AG08395 (cell line): ENCODE data around the gene GATA3.

Source experiments
- DNase-seq: peaks from one replicate; pipeline ENCODE4 v3.0.0; 2012; ENCODE audit warnings: mixed read lengths, low spot score

Gene GATA3

DNA sequence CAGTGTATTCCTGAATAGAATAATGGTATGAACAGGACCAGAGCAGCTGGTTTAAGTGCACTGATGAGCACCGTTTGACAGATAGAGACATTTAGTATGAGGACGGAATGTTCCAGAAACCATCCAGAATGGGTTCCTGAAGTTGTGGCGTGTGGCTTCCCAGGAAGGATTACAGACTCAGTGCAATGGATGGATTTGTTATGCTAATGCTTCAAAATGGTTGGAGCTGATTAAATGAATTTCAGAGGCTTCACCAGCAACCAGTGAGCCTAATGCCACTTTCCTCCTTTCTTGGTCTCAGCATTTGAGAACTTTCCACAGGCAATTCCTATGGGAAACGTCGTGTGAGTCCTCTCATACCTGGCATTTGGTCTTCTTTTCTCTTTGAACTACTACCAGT is 9.9 kb downstream of the GATA3 start:
- no peak for DNase-seq

DNA sequence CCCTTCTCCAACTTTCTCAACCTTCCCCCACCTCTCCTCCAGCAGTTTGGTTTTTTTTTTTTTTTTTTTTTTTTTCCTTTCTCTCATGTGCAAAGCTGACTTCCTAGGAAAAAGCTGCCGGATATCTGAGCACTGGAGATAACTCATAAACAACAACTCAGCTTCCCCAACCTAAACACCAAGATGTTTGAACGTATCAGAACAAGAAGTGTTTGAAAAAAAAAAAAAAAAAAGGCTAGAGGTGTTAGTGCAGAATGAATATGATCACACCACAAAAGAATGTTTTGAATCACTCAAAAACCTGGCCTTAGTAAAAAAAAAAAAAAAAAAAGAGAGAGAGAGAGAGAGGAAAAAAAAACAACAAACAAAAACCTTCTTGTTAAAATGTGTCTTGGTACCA is 11.2 kb downstream of the GATA3 start:
- peak; percentile 35 for DNase-seq

DNA sequence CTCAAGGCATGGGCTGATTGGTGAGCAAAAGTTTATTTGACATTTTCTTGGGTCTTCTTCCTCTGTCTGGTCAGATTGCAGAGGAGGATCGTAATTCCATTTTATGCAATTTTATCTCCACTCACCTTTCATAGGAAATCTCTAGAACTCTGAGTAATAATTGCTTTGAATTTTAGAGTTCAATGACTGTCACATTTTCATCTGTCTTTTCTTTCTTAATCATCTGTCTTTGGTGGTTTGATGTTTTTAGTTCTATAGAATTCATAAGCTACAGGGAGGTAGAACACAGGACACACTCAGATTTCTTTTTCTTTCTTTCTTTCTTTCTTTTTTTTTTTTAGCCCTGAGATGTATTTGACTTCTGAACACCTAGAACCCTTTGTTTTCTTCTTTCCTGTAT is 11.6 kb downstream of the GATA3 start:
- no peak for DNase-seq

DNA sequence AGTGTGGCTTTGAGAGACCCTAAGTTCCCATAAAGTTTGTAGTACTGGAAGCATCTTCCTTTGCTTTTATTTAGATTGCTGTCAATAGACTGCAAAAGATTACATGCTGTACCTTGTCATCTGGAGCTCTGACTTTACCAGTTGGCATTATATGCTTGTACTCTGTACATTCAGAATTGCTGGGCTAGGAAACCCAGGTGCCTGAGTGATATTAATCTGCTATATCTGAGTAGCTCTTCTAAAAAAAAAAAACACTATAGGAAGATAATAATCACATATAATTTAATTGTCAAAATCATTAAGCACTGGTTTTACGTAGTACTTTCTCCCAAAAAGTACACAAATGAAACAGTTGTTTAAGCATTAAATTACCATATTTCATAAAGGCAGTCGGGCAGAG is 12.3 kb downstream of the GATA3 start:
- DNase-seq = no peak

DNA sequence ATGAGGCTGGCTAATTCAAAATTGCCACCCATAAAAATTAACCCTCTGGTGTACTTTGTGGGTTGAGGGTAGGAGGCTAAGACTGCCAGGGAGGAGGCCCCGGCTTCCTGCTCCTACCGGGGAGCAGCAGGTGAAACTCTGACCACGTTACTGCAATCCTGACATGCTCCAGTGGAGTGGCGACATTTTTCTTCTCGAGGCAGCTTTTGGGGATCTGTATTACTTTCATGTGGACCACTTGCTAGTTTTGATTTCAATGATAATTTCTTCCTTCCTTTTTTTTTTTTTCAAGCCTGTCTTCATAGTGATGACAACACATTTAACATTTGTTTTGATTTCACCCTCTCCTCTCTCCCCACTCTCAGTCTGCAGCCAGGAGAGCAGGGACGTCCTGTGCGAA is 14.6 kb downstream of the GATA3 start:
- no peak for DNase-seq

DNA sequence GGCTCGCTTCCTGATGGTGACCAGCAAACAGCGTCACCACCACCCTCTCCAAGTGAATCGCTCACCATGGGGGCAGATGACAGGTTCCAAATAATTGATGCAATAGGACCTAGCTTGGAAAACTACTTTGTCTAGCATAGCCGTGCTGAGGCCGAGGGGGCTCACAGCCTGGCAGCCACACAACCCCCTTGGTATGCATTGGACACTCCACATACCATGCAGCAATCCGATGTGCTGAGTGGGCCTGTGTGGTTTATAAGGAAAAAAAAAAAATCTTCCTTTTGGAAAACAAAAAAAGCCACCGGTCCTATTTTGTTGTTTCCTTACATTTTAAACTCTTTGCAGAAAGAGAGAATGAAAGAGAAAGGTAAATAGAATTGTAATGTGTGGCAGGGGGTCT is 15.1 kb downstream of the GATA3 start:
- peak; percentile 64 for DNase-seq

DNA sequence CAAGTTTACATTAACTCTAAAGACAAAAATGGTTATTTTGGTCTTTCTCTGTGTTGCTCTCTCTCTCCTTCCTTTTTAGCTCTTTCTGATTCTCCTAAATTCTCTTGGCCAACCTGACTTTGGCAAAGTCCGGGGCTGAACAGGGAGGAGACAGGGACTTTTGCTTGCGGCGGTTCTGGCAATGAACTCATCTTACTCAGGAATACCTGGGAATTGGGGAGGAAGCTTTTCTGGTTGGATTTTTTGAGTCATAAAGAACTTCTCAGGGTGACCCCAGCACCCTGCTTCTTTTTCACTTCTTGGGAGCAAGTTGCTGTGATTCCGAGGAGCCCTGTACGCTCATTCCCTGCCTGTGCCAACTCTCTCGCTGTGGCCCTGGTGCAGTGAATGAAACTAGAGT is 16.0 kb downstream of the GATA3 start:
- DNase-seq = no peak

DNA sequence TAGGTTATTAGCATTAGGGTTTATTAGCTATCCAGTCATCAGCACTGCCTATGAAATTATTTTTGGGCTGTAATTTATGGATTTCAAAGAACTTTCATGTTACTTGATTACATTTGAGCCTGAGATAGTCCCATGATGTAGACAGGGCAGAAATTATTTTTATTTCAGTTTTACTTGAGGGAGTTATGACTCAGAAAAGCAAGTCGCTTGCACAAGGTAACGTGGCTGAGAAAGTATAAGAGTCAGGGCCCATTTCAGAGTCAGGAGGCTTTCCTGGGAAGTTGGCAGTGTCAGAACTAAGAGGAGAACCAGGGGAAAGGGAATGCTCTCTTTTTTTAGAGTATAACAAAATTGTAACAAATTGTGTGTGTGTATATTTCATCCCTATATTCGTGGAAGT is 16.5 kb downstream of the GATA3 start:
- DNase-seq = no peak

DNA sequence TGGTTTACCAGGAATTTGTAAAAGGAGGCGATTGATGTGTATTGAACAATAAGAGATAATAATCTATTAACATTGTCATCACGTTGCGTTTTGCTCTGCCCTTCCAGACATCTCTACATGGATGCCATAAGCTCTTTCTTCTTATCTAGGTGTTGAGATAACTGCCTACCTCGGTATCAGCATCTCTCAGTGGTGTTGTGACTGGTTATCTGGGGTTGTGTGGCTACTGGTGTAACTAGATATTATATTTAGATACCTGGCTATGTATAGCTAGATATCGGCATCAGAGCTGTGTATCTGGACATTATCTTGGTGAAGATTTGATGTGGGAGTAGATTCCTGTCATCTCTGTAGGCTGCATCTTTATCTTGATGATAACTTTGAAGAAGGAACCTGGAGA is 17.2 kb downstream of the GATA3 start:
- DNase-seq = no peak

DNA sequence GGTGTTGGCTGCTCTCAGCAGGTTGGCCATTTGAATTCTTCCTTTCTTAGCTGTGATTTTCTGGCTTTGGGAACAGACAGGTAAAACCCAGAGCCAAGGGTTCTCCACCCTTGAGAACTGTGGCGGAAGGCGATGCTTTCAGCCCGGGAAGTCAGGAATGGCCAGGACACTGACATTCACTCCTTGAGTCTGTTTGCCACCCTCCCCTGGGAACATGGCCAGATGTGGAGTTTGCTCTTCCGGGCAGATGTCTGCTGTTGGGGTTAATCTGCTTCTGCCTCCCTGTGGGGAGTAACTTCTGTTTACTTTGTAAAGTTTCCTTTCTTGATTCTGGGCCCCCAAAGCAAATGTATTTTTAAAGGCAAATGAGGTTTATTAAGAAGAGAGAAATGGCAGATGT is 17.7 kb downstream of the GATA3 start:
- DNase-seq = no peak

DNA sequence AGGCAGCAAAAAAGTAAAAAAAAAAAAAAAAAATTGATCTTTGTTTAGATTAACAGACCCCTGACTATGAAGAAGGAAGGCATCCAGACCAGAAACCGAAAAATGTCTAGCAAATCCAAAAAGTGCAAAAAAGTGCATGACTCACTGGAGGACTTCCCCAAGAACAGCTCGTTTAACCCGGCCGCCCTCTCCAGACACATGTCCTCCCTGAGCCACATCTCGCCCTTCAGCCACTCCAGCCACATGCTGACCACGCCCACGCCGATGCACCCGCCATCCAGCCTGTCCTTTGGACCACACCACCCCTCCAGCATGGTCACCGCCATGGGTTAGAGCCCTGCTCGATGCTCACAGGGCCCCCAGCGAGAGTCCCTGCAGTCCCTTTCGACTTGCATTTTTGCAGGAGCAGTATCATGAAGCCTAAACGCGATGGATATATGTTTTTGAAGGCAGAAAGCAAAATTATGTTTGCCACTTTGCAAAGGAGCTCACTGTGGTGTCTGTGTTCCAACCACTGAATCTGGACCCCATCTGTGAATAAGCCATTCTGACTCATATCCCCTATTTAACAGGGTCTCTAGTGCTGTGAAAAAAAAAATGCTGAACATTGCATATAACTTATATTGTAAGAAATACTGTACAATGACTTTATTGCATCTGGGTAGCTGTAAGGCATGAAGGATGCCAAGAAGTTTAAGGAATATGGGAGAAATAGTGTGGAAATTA is 19.4 kb downstream of the GATA3 start:
- peak; percentile 71 for DNase-seq

DNA sequence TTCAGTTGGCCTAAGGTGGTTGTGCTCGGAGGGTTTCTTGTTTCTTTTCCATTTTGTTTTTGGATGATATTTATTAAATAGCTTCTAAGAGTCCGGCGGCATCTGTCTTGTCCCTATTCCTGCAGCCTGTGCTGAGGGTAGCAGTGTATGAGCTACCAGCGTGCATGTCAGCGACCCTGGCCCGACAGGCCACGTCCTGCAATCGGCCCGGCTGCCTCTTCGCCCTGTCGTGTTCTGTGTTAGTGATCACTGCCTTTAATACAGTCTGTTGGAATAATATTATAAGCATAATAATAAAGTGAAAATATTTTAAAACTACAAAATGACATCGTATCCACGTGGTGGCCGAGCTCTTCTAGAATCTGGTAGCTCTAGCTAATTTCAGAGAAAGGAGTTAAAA is 20.4 kb downstream of the GATA3 start:
- no peak for DNase-seq

DNA sequence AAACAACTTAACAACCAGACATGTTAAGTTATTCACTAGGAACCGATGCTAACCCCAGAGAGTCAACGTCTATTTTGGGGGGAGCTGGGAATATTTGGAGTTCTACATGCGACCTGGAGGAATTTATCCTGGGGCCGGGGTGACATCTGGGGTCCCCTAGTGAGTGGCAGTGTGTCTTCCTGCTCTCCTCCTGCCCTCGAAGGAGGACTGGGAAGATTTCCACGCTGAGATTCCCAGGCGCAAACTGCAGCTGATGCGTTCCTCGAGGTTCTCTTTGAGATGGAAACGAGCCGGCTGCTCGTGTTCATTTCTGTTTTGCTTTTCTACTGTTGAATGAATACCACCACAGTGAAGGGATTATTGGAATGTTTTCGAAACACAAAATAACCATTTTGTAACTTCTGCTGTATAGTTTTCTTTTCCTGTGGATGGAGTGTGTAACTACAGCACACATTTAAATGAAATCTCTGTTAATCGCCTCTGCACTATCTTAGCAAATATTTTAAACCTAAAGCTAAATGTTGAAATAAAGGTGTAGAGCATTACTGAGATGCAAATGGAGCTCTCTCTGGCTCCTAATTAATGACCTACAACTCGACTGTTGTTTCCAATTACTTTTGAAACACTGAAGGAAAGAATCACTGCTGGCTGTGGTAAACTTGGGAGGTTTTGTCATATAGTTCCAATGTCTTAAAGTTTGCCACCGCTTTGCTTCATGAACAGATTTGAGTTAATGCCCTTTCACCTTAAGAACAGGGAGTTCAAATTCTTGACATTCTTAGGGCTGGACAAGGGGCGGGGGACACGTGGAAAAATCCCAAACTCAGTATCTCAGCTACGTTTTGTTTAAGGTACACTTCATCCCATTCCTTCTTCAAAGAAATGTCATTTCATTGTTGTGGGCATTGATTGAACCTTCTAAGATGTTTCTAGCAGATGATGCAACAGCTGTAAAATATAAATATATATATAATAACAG is 21.1 kb downstream of the GATA3 start:
- no peak for DNase-seq

DNA sequence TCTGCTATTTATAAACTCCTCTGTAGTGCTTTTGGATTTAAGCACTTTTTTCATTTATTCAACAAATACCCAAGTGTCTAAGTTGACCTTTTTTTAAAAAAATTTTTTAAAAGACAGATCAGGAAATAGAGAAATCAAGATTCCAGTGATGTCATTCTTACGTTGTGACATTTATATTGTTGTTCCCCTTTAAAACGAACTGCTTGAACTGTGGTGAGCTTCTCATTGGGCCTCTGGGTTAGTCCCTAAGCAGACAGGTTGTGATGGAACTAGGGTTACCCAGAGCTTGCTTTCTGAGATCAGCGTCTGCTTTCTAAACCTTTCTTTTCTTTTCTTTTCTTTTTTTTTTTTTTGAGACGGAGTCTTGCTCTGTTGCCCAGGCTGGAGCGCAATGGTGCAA is 22.4 kb downstream of the GATA3 start:
- no peak for DNase-seq

DNA sequence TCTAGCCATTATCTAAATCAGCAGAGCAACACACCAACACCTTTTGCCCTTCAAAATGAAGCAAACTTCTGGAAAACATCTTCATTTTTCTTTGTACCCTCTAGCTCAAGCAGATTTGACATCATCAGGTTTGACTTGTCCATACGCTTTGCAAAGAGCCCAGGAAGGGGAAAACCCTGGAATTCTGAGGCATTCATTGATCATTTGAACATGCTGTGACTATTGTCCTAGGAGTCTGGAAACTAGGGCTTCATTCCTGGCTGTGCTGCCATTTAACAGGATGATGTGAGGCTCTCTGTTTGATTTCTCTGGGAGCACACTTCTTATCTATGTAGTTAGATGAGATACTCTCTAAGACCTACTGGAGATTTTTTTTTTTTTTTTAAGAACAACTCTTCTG is 23.5 kb downstream of the GATA3 start:
- DNase-seq = no peak

DNA sequence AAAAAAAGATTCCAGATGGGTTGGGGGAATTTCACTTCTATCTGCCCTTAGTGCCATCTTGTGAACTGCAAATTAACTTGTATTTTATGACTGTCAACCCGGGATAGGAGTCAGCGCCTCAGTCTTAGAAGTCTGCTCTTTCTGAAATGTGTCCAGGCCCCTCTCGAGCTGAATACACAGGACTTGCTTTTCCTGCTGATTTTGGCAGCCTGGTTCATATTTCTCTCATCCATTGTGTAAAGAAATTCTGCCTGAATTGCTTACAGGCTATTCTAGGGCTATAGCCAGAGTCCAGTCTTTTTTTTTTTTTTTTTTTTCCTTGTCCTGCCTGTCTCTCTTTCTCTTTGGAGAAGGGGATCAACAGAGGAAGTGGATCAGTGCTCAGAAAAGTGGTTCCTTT is 24.6 kb downstream of the GATA3 start:
- DNase-seq = no peak

DNA sequence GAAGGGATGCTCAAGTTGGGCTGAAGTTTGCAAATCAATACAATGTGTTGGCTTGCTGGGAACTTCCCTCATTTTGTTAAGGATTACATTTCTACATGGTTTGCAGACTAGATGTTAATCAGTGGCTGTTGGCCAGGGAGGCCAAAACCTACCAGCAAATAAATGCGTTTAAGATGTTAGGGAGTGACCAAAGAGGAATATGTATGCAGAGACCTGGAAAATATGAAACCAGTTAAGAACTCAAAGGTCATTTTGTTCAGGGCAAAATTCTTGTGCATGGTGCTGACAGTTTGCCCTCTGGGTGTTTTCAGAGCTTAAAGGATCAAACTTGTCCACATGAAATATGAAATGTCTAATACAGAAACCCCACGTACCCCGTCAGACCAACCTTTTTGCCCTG is 30.3 kb downstream of the GATA3 start:
- no peak for DNase-seq

DNA sequence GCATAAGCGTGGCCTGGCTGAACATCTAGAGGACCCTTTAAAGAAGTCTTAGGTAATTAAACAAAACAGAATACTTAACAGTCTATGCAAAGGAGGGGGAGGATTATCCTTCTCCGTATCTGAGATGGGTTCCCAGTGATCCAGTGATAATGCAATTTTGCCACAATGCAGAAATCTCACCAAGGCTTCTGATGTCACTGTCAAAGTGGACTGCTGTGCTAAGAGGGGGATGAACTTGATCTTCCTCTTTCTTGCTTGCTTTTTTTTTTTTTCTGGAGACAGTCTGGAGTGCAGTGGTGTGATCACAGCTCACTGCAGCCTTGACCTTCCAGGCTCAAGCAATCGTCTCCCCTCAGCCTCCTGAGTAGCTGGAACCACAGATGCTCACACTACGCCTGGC is 30.8 kb downstream of the GATA3 start:
- no peak for DNase-seq

DNA sequence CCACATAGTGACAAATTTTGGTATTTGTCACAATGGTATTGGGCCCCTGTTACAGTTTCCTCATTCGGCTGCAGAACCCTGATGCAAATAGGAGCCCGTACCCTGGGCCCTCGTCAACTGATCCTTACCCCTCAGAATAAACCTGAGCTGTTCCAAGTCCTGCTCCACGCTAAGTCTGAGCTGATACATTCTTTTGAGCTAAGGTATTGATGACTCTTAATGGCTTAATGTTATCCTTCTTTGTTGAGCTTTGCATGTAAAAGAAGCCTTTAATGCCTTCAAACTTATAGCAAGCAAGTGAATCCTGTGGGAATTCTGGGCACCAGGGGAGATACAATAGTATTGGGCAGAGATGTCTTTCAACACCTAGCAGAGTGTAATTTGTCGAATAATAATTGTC is 31.8 kb downstream of the GATA3 start:
- no peak for DNase-seq

DNA sequence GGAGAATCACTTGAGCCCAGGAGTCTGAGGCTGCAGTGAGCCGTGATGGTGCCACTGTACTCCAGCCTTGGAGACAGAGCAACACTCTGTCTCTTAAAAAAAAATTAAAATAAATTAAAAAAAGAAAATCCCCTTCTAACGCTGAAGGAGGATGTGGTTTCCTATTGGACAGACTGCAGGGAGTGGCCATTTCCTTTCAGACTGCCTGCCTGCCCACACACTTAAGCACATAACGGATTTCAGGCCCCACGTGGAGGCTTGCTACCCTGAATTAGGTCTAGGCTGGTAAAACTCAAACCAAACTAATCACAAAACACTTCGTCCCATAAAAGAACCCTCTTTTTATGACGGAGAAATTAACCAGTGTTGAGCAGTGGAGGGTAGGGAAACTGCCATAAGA is 34.0 kb downstream of the GATA3 start:
- DNase-seq = no peak

DNA sequence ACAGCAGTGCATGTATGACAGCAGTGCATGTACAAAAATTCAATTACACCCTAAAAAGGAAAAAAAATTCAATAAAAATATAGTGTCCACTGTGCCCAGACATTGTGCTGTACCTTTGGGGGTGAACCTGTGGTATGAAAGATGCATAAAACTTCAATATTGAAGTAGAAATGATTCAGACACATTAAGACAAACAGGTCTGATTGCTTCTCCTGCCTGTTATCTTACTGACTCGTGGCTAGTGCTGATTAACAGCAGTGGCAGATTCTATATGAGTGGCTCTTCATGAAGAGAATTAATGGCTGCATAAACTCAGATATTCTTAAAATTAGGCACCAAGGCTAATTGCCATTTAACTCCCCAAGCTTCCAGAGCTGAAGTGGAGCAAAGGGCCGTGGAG is 37.9 kb downstream of the GATA3 start:
- no peak for DNase-seq

DNA sequence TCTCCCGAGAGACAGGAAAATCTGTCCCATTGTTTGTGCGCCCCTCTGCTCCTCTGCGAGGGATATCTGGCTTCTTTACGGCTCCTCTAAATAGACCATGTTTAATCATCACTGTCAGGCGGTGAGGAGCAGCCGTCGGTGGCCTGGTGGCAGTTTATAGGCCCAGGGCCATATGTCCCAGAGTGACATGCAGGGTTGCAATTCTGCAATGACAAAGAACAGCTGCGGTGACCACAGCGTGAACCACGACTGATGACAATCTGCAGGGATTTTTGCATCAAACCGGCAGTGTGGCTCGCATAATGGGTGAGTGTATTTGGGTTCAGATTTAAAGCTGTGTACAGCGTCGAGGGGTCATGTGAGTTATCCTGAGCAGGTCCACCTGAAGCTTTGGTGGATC is 41.5 kb downstream of the GATA3 start:
- DNase-seq = no peak

DNA sequence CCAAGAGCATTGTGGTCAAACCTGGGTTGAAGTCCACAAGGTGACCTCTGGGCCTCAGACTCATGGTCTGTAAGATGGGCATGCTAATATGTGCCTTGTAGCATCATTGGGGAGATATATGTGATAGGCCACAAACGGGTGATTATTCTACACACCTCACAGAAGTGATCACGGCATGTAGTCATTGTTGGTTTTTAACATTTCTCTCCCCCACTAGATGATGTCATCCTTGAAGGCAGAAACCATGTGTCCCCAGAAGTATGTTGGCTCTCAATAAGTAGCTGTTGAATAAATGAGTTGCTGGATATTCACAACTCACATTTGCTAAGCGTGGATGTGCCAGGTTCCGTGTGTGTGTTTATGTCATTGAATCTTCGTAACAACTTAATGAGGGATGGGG is 42.4 kb downstream of the GATA3 start:
- no peak for DNase-seq

DNA sequence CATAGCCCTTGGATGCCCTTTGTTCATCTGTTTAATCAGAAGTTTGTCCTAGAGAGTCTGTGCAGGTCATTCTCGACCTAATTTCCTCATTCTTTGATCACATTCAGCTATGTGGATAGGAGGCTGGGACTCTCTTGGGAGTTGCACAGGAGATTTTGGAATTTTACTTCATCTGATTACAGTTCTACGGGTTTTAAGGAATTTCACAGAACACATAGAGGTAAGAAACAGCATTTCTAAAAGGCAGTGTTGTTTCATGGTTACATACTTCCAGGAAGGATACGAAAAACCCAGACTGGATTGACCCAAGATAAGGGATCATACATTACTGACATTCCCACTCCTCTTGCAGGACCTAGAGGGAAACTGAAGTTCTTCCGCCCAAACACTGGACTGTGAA is 45.9 kb downstream of the GATA3 start:
- DNase-seq = no peak
